ENCODE results near the gene COL23A1.

Gene COL23A1

DNA sequence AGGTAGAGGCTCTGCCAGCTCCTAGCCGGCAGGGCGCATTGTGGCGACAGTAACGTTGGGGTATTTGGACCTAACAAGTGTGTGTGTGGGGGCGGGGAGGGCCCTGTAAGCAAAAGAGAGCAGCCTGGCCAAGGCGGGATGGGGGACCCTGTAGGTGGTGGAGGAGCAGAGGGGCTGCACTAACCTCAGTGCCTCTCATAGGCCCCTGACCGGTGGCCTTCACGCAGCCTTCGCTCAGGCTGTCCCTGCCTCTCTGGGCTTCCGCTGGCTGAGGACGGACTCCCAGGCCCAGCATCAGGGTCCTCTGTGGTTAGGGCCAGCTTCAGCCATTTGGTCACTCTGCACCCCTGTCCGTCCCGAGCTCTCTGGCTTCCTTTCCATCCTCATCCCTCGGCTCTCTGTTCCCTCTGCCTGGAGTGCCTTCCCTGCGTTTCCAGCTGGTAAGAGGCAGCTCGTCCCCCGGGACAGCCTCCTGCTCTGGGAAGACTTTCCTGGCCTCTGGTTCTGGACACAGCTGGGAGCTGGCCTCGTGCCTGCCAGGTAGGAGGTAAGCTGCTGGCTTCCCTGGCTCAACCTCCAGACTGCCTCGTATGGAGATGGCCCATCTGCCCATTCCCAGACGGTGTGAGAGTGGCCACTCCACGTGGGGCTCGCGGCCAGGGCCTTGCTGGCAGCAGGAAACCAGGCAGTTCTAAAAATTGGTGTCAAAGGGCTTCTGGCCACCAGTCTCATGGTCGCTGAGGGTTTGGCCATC, 318.3 kb downstream of the COL23A1 start:
- Histone ChIP-seq H4K20me1 (ENCODE audit: insufficient read depth, low read length) (no peaks in the 10 kb centered on the region), H3K4me3 (ENCODE audit: low read length) (no peak overlapping the region), H3K79me2 (ENCODE audit: low read length) (no peaks in the 10 kb centered on the region), H2AFZ (ENCODE audit: low read depth, low read length) (no peak overlapping the region), H3K4me2 (ENCODE audit: low read length) (no peak overlapping the region), H3K27me3 (ENCODE audit: low read depth, low read length) (peaks cover 10% of the 10 kb centered on the region), H3K36me3 (replicated peaks; ENCODE audit: low read depth, low read length) (no peaks in the 10 kb centered on the region), H3K27ac (ENCODE audit: low read length) (no peak overlapping the region), H3K9ac (ENCODE audit: low read length) (no peak overlapping the region), H3K9me3 (ENCODE audit: insufficient read depth, low read length) (no peaks in the 10 kb centered on the region), H3K4me1 (ENCODE audit: low read length) (no peaks in the 10 kb centered on the region)
- TF ChIP-seq EZH2phosphoT487 (IDR thresholded peaks at IDR 0.05; ENCODE audit: low read depth): no peak
- TF ChIP-seq, protein P1, sequence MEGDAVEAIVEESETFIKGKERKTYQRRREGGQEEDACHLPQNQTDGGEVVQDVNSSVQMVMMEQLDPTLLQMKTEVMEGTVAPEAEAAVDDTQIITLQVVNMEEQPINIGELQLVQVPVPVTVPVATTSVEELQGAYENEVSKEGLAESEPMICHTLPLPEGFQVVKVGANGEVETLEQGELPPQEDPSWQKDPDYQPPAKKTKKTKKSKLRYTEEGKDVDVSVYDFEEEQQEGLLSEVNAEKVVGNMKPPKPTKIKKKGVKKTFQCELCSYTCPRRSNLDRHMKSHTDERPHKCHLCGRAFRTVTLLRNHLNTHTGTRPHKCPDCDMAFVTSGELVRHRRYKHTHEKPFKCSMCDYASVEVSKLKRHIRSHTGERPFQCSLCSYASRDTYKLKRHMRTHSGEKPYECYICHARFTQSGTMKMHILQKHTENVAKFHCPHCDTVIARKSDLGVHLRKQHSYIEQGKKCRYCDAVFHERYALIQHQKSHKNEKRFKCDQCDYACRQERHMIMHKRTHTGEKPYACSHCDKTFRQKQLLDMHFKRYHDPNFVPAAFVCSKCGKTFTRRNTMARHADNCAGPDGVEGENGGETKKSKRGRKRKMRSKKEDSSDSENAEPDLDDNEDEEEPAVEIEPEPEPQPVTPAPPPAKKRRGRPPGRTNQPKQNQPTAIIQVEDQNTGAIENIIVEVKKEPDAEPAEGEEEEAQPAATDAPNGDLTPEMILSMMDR (IDR thresholded peaks at IDR 0.05; ENCODE audit: low read depth, low read length): no peak

DNA sequence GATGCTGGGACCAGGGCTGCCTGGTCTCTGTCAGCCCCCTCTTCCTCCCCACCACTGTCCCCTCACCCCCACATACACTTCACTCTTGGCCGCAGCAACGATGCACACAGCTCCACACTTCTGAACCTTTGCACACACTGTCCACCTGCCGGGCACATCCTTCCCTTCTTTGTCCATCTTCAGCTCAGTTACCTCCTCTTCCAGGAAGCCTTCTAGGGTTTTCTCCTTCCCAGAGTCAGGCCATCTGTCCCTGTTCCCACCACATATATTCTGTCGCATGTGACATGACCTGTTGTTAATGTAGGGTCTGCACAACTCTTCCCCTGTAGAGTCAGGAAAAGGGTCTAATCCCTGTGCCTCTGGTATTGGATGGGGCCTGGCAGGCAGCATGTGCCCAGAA, 319.0 kb downstream of the COL23A1 start:
- Histone ChIP-seq H3K27me3 (ENCODE audit: low read depth, low read length) (peaks cover 9% of the 10 kb centered on the region; the same call in 1 of the 2 replicates), H4K20me1 (ENCODE audit: insufficient read depth, low read length) (no peaks in the 10 kb centered on the region), H3K9ac (ENCODE audit: low read length) (no peak overlapping the region), H3K4me2 (ENCODE audit: low read length) (no peak overlapping the region), H2AFZ (ENCODE audit: low read depth, low read length) (no peak overlapping the region), H3K79me2 (ENCODE audit: low read length) (no peaks in the 10 kb centered on the region), H3K4me1 (ENCODE audit: low read length) (no peaks in the 10 kb centered on the region), H3K9me3 (ENCODE audit: insufficient read depth, low read length) (no peaks in the 10 kb centered on the region), H3K4me3 (ENCODE audit: low read length) (no peak overlapping the region), H3K36me3 (replicated peaks; ENCODE audit: low read depth, low read length) (no peaks in the 10 kb centered on the region), H3K27ac (ENCODE audit: low read length) (no peak overlapping the region)
- TF ChIP-seq, protein P1 (IDR thresholded peaks at IDR 0.05; ENCODE audit: low read depth, low read length): no peak
- no peak for TF ChIP-seq EZH2phosphoT487 (IDR thresholded peaks at IDR 0.05; ENCODE audit: low read depth)

DNA sequence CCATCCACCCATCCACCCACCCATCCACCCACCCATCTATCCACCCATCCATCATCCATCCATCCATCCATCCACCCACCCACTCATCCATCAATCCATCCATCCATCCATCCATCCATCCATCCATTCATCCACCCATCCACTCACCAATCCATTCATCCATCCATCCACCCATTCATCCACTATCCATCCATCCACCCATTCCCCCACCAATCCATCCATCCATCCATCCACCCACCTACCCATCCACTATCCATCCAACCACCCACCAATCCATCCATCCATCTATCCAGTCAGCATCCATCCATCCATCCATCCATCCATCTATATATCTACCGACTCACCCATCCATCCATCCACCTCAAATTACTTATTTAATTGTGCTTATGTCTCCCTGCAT, 320.7 kb downstream of the COL23A1 start:
- no peak overlapping the region for H2AFZ ChIP-seq (ENCODE audit: low read depth, low read length)
- no peak overlapping the region for H3K27ac ChIP-seq (ENCODE audit: low read length)
- H3K4me1 ChIP-seq (ENCODE audit: low read length): no peaks in the 10 kb centered on the region
- H3K4me2 ChIP-seq (ENCODE audit: low read length): no peak overlapping the region
- H3K4me3 ChIP-seq (ENCODE audit: low read length): no peak overlapping the region
- H4K20me1 ChIP-seq (ENCODE audit: insufficient read depth, low read length): no peaks in the 10 kb centered on the region
- H3K9me3 ChIP-seq (ENCODE audit: insufficient read depth, low read length): no peaks in the 10 kb centered on the region
- H3K27me3 ChIP-seq (ENCODE audit: low read depth, low read length): no peaks in the 10 kb centered on the region
- TF ChIP-seq, protein P1 (IDR thresholded peaks at IDR 0.05; ENCODE audit: low read depth, low read length): no peak
- no peak for TF ChIP-seq EZH2phosphoT487 (IDR thresholded peaks at IDR 0.05; ENCODE audit: low read depth)
- H3K79me2 ChIP-seq (ENCODE audit: low read length): no peaks in the 10 kb centered on the region
- H3K9ac ChIP-seq (ENCODE audit: low read length): no peak overlapping the region
- no peaks in the 10 kb centered on the region for H3K36me3 ChIP-seq (replicated peaks; ENCODE audit: low read depth, low read length)

DNA sequence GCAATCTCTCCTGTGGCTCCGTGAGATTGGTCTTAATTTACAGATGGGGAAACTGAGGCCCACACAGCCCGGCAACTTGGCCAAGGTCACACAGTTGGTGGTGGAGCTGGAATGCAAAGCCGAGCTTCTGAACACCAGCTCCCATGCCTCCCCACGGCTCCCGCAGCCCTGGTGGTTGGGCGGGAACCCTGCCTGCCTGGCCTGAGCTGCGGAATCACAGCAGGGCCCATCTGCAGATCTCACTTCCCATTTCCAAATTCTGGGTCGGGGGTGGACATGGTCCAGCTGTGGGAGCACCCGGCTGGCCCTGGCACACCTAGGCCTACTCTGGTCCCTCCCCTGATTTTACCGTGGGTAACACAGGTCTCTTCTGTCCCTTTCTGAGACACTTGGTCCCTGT, 322.3 kb downstream of the COL23A1 start:
- no peaks in the 10 kb centered on the region for H4K20me1 ChIP-seq (ENCODE audit: insufficient read depth, low read length)
- no peak overlapping the region for H3K4me3 ChIP-seq (ENCODE audit: low read length)
- no peaks in the 10 kb centered on the region for H3K36me3 ChIP-seq (replicated peaks; ENCODE audit: low read depth, low read length)
- TF ChIP-seq EZH2phosphoT487 (IDR thresholded peaks at IDR 0.05; ENCODE audit: low read depth): no peak
- TF ChIP-seq, protein P1 (IDR thresholded peaks at IDR 0.05; ENCODE audit: low read depth, low read length): no peak
- H3K27me3 ChIP-seq (ENCODE audit: low read depth, low read length): no peaks in the 10 kb centered on the region
- H3K9ac ChIP-seq (ENCODE audit: low read length): no peak overlapping the region
- no peaks in the 10 kb centered on the region for H3K4me1 ChIP-seq (ENCODE audit: low read length)
- H2AFZ ChIP-seq (ENCODE audit: low read depth, low read length): no peak overlapping the region
- no peaks in the 10 kb centered on the region for H3K9me3 ChIP-seq (ENCODE audit: insufficient read depth, low read length)
- H3K27ac ChIP-seq (ENCODE audit: low read length): no peak overlapping the region
- H3K4me2 ChIP-seq (ENCODE audit: low read length): no peak overlapping the region
- H3K79me2 ChIP-seq (ENCODE audit: low read length): no peaks in the 10 kb centered on the region

All from OCI-LY3 (cell line).